Peyer's patch (tissue), 4 donors: ENCODE measurements around the gene HSPA1A.

Experiments used
- POLR2A ChIP-seq, 2 donors: fragments of 450-650 bp; IDR thresholded peaks; one replicate each; pipeline ENCODE4 v1.5.1; 2017; ENCODE audit warnings: antibody characterized with exemption in 2 of 2, mild to moderate bottlenecking in 2 of 2, moderate library complexity in 2 of 2
- TF ChIP-seq, protein P1 (sequence below), 6 experiments: fragments of 450-650 bp in 4 of 6; fragments of 200-600 bp in 2 of 6; sonication (generic) in 1 of 6; IDR thresholded peaks; one replicate each; pipeline ENCODE4 v1.5.1; 2017 to 2019; ENCODE audit warnings: antibody characterized with exemption in 6 of 6, mild to moderate bottlenecking in 3 of 6, moderate library complexity in 1 of 6

DNA sequence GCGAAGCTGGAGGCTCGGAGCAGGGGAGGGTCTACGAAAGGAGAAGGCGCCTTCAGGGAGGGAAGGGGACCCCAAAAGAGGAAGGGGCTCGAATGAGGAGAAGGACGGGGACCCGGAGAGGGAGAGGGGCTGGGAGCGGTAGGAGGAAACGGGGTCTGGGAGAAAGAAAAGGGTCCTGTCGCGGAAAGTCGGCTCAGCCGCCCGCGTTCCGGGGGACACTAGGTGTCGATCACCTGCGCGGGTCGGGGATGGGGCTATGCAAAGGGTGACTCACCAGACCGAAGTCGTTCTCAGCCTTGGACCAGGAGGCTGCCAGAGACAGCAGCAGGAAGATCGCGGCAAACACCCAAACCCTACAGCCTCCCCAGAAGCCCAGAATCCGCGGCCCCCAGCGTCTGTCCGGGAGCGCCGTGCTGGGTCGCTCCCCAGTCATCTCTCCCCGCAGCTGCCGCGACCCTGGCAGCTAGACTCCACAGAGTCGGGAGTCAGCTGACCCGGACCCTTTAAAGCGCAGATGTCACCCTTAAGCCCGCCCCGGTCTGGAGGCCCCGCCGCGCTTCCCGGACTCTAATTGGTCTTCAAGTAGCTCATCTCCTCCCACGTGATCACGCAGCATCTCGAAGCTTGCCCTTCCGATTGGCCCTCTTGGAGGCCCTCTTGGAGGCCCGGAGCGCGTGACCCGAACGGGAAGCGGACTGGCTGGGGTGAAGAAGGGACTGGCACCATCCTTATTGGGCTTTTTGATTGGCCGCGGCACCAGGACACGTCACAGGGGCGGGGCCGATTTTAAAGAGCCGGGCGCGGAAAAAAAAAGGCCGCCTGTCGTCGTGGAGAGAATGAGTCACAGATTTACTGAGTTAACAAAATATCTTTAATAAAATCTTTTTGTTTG lies 47.2 kb downstream of the HSPA1A start, which contains the start of gene NEU1:
- TF ChIP-seq, protein P1, sequence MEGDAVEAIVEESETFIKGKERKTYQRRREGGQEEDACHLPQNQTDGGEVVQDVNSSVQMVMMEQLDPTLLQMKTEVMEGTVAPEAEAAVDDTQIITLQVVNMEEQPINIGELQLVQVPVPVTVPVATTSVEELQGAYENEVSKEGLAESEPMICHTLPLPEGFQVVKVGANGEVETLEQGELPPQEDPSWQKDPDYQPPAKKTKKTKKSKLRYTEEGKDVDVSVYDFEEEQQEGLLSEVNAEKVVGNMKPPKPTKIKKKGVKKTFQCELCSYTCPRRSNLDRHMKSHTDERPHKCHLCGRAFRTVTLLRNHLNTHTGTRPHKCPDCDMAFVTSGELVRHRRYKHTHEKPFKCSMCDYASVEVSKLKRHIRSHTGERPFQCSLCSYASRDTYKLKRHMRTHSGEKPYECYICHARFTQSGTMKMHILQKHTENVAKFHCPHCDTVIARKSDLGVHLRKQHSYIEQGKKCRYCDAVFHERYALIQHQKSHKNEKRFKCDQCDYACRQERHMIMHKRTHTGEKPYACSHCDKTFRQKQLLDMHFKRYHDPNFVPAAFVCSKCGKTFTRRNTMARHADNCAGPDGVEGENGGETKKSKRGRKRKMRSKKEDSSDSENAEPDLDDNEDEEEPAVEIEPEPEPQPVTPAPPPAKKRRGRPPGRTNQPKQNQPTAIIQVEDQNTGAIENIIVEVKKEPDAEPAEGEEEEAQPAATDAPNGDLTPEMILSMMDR (IDR thresholded peaks at IDR 0.05), result no peak
- peak; percentile 93 to 96 for TF ChIP-seq POLR2A (IDR thresholded peaks at IDR 0.05)
